Brain pericyte (primary cell): ENCODE data around the gene LCA5L.
"Not testable (repeated sequence)": the region's sequence is repeated elsewhere in the genome, so short reads cannot be mapped to it uniquely, and the experiment has no call there.

Experiments
- DNase-seq: peaks from one replicate; pipeline ENCODE4 v3.0.0-alpha.2; 2012; ENCODE audit warnings: low read depth, low spot score

The LCA5L gene

DNA sequence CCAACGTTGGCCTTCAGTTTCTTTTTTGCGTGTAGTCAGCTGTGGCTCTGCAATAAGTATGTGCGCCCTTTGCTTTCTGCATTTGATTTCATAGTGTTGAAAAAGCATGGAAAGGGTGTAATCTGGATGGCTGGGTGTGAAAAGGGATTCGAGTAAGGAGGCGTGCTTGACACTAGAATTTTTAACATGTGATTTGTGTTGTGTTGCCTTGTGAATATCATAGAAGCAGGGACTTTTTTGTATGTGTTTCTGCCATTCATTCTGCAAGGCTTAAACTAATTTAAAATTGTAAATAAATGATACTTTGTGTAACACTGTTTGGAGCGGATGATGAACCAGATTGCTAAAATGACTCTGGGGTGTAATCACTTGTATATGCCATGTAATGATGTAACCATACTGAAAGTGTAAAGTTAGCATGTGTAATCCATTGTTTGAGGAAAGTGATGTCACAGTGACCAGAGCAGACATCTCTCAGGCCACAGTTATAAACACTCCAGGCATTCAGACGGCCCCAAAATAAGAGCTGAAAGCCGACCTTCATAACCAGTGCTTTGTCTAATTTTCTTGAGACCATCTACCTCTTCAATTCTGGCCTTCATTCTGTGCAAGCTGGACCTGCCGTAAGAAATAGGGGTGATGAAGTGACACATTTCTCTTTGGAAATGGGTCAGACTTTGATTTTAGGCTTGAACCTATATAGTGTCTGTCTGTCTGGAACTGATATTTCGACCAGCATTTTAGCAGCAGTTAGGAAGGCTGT lies 6.8 kb upstream of the LCA5L start:
- no peak for DNase-seq

- DNase-seq = no peak
Measured at GRCh38 chr21:39451332-39452206, 6.0 kb upstream of the LCA5L start, which contains the start of gene SH3BGR. Gene SH3BGR (plus strand): TSS chr21:39451970. CDS start chr21:39452097, 127 bp downstream.

DNA sequence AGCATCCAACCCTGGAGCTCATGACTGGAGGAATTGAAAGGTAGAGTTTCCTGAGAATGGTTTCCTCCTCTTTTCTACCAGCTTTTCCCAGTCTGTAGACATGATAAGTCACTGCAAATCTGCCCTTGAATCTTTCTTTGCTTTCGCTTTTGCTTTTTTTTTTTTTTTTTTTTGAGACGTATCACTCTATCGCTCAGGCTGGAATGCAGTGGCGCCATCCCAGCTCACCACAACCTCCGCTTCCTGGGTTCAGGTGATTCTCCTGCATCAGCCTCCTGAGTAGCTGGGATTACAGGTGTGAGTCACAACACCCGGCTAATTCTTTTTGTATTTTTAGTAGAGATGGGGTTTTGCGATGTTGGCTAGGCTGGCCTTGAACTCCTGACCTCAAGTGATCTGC lies 1.7 kb upstream of the LCA5L start:
- DNase-seq = no peak

DNA sequence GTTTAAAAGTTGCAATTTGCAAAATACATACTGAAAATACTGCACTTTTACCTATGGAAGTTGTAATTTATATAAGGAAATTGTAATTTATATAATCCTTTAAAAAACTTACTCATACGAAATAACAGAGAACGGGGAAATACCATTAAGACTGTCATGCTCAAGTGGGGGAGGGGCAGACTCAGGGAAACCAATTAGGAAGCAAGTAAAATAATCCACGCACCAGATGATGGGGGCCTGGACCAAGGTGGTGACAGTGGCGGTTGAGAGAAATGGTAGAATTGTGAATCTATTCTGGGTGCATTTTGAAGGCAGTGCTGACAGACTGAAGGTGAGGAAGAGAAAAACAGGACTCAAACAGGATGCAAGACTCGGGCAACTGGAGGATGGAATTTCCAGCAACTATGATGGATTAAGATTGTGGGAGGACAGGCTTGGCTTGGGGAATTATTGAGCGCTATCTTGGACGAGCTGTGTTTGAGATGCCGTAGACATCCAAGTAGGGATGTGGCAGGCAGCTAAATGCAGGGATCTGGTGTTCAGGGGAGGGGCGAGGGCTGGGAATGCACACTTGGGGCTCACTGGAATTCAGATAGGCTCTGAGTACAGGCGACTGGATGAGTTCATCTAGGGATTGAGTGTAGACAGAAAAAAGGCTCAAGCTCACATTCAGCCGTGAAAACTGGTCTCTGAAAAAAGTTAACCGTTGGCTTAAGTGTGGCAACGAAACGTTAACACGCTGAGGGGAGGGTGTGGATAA lies 977 bp downstream of the LCA5L start:
- DNase-seq = no peak

DNA sequence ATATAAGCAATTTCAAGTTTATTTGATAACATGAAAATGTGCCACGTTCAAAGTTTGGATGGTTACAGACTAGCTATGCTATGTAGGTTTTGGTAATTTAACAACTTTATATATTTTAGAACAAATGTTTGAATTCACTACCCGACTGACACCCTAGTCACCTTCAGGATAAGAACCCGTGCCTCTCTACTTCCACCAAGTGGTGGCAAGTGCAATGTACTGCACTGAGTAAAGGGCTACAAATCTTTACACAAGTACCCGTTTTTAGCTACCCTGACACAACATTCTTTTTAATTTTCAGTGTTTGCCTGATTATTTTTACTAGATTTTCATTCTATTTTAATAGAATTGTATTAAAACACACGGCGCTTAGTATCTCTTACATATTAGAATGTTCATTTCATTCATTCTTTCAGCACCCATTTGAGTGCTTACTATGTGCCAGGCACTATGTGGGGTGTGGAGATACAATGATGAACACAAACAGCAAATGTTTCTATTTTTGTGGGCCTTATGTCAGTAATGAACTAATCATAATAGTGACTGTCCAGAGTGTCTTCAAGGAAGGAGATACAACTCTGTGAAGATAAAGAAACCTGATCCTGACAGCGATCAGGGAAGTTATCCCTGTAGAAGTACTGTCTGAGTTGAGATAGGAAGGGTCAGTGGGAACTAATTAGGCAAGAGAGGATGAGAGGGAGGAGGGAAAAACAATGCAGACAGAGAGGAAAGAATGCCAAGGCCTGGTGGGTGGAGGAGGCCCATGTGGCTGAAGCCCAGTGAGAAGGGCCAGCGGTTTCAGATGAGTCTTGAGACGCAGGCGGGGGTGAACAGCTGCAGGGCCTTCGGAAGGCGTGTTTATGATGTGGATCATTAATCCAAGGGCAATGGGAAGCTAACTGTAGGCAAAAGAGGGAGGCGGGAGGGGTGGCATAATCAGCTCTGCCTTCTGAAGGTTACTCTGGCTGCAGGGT lies 3.8 kb downstream of the LCA5L start:
- DNase-seq = no peak

- DNase-seq = no peak
Measured at GRCh38 chr21:39439232-39439631, 6.3 kb downstream of the LCA5L start.

DNA sequence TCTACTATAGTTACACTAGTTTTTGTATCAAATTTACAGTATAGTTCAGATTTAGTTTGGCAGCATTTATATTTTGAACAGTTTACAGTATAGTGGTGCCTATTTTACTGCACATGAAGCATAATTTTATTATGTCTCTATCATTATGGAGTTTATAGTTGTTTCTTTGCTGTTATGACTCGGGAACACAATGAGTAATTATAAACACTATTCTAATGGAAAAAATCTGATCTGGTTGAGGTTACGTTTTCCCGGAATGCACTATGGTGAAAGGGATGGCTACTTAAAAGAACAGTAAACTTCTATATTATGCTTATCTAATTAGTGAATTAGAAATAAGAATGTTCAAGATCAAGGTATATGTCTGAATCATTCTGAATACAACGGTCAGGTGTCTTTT lies 10.6 kb downstream of the LCA5L start:
- DNase-seq = no peak

- no peak for DNase-seq
Measured at GRCh38 chr21:39430954-39431353, 14.6 kb downstream of the LCA5L start.

DNA sequence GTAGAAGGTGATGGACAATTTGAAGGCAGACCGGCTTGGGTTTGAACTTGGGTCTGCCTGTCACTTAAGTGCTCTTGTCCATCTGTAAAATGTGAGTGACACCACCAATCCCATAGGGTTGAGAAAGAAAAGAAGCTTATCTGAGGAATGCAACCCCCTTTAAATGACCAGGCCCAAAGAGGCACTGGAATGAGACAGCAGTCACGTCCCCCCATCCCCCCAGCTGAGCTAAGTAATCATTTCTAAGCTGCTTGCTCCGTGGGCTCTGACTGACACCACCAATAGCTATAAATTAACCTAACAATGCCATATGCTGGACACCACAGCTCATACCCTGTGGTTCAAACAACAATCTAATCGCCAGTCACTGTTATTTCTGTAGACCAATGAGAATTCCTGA lies 15.1 kb downstream of the LCA5L start:
- no peak for DNase-seq

DNA sequence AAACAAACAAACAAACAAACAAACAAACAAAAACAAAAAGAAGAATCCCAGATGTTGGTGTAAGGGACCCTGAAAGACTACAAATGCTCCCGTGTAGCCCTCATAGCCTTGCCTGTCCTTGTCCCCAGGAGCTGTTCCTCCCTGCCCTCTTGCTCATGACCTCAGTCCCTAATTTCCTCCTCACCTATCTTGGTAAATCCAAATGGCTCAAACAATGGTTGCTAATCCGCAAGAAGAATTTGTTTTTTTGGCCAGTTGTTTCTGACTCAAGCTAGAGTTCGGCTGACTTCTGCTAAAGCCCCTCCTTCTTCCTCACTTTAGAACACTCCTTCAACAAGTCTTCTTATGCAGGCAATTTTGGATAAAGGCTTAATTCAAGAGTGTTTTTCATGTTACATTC lies 15.6 kb downstream of the LCA5L start:
- DNase-seq = no peak

DNA sequence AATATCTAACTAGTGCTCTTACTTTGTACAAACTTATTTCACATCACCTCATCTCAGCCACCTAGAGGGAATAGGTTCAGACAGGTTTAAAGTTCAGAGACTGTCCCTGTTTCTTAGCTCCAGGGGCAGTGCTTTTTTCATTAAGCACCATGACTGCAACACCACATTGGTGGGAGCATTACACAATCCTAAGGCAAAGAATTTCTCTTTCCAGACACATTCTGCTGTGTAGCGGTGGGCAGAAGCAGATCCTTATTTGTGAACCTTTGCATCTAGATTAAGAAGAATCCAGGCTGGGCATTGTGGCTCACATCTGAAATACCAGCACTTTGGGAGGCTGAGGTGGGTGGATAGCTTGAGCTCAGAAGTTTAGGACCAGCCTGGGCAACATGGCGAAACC lies 16.1 kb downstream of the LCA5L start:
- no peak for DNase-seq

DNA sequence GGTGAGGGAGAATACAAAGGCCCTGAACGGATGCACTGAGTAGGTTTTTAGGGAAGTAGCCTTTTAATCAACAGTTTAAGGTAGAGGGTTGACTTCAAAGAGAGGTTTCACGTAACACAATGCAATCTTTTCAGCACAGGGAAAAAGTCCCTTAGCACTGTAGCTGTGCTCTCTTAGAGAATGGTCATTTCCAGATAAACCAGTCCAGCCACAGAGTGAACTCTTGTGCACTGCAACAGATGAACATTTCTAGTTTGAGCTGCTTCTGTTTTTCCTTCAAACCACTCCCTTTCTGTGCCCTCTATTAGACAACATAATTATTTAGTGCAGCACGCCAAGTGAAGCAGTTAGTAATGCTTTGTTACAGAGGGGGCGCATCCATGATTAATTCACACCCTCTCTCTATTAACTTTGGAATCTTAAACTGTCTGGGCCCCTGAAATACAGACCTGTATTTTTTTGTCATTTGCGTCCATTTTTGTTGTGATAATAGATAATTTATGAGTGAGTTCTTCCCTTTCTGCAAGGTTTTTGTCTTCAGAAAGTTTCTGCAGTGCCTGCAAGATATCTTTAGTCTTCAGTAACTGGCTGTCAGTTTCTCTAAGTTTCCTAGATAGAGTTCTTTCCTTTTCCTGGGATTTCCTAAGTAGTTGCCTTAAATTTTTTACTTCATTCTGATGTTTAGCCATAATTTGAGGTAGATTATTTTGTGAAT lies 22.9 kb downstream of the LCA5L start:
- DNase-seq = no peak

DNA sequence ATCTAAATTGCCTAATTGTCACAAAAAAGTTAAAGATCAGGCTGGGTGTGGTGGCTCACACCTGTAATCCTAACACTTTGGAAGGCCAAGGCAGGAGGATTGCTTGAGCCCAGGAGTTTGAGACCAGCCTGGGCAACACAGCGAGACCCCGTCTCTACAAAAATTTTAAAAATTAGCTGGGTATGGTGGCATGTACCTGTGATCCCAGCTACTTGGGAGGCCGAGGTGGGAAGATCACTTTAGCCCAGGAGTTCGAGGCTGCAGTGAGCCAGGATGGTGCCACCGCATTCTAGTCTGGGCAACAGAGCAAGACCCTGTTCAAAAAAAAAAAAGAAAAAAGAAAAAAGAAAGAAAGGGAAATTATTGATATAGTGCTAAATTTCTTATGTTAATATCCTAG lies 26.4 kb downstream of the LCA5L start:
- not testable (repeated sequence) for DNase-seq

- DNase-seq = no peak
Measured at GRCh38 chr21:39406065-39406464, 39.5 kb downstream of the LCA5L start.

- no peak for DNase-seq
Measured at GRCh38 chr21:39400173-39400572, 45.4 kb downstream of the LCA5L start.

DNA sequence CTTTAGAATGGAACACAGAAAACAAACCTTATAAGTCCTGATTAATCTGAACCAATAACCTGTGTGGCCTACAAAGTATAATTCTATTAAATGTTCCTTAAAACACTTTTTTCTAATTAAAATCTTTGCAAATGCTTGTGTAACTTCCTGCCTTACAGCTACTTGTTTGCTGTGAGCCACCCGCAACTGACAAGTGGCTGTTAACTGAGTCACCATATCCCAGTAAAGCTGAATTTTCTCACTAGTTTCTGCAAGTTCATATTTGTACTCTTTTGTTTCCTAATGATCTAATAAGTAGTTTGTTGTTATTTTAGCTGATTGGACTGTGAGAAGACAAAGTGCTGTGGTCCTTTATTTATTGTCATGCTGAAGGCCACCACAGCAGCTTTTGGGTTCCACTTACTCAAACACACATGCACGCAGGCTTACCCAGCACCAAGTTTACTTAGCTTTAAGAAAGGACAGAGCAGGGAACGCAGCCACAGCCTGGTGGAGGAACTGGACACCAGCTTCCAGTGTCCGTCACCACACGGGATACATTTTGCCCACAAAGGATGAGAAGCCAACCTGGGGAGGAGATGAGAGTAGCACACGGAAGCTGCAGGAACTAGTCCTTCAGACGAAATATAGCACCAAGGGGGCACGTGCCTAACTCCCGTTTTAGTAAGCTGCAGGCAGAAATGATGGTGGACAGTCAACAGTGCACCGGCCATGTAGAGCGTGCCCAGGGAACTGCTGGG lies 47.8 kb downstream of the LCA5L start:
- no peak for DNase-seq

DNA sequence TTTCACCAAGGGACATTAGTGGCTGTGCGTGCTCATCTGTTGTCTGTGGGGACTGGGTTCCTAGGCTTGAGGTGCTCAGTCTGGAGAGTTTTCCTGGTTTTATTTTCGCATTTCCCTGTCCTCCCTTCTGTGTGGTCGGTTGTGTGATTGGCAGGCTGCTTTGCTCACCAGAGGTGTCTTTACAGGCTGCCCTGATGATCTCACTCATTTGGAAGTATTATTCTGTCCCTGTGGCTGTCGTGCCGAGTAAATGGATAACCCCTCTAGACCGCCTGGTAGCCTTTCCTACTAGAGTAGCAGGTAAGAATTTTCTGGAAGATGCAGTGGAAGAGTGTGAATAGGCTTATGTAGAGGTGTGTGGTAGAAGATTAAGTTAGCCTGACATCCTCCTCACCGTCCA lies 52.6 kb downstream of the LCA5L start:
- no peak for DNase-seq

- DNase-seq = no peak
Measured at GRCh38 chr21:39390212-39390765, 55.3 kb downstream of the LCA5L start.

DNA sequence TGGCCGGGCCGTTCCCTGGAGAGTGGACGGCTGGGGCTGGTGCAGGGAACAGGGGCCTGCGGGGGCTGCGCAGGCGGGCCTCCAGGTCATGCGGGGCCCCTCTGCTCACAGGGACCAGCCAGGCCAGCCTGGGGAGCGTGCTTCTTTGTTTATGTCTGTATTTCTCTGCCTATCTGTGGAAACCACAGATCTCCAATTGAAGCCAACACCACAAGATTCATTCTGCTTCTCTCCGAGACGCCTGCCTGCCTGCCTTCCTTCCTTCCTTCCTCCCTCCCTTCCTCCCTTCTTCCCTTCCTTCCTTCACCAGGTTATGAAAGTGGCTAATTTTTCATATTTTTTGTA lies 56.8 kb downstream of the LCA5L start:
- DNase-seq = no peak
